Measurements from ENCODE around the gene TFPI. TPM values are rescaled to one million over a fixed set of nuclear protein-coding genes. Genes with fewer than 3 reads are reported as not detected.

The TFPI gene
- total and polyA plus RNA-seq, 2 donors (not counting 1 experiment from before 2014, with no cell fraction given): not detected

DNA sequence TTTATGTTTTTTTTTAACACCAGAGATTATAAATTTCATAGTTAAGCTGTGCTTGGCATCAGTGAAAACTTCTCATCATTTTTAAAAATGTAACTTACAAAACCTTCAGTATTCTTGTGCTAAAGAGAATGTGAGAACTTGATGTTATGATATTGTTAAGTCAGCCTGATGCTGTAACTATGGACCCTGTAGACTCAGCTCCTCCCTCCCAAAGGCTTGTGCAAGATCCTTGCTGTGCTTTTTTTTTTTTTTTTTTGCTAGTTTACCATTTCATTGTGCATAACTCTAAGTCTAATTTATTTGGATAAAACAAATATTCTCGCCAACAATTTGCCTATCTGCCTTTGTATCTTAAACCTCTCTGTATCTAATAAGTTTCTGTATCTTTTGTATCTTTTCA, 12.9 kb upstream of the TFPI start:
- Mint-ChIP-seq H3K27ac (no peak overlapping the region), H3K9me3 (ENCODE audit: insufficient read depth) (peaks cover 2% of the 10 kb centered on the region), H3K4me1 (no peaks in the 10 kb centered on the region), H3K4me3 (no peak overlapping the region), H3K27me3 (no peaks in the 10 kb centered on the region)
- Histone ChIP-seq H3K4me2 (replicated peaks; ENCODE audit: low read depth, low read length, poor library complexity, severe bottlenecking) (no peak overlapping the region), H3K9me3 (ENCODE audit: control extremely low read depth in 1 of 3, control insufficient read depth in 2 of 3, insufficient read depth in 1 of 3, low read length in 2 of 3) (no peaks in the 10 kb centered on the region), H2AFZ (ENCODE audit: insufficient read depth, low read depth, low read length, poor library complexity, severe bottlenecking) (no peak overlapping the region), H4K20me1 (ENCODE audit: control insufficient read depth, insufficient read depth, low read length, poor library complexity, severe bottlenecking) (no peaks in the 10 kb centered on the region), H3K4me3 (ENCODE audit: control extremely low read depth in 1 of 5, extremely low read depth in 1 of 5, insufficient read depth in 1 of 5, low read depth in 2 of 5, low read length in 4 of 5) (no peak overlapping the region), H3K27ac (ENCODE audit: low read length in 2 of 2) (no peak overlapping the region), H3K79me2 (ENCODE audit: control insufficient read depth, insufficient read depth, low read length) (no peaks in the 10 kb centered on the region), H3K9ac (ENCODE audit: low read length) (no peak overlapping the region), H3K4me1 (ENCODE audit: control insufficient read depth in 2 of 2, insufficient read depth in 2 of 2, low read length in 2 of 2) (no peaks in the 10 kb centered on the region), H3K27me3 (replicated peaks in 1 of 4; ENCODE audit: control extremely low read depth in 1 of 4, control insufficient read depth in 3 of 4, insufficient read depth in 4 of 4, low read length in 3 of 4) (no peaks in the 10 kb centered on the region), H3K36me3 (replicated peaks in 1 of 2; ENCODE audit: control extremely low read depth in 1 of 2, control insufficient read depth in 1 of 2, extremely low read depth in 1 of 2, insufficient read depth in 2 of 2, low read length in 1 of 2) (no peaks in the 10 kb centered on the region)
- ATAC-seq (ENCODE audit: low read depth) (no peak), DNase-seq (no peak)
- TF ChIP-seq EZH2 (IDR thresholded peaks at IDR 0.05; ENCODE audit: borderline replicate concordance, insufficient read depth, low read depth, low read length, poor library complexity, severe bottlenecking): no peak
- TF ChIP-seq, protein P1, sequence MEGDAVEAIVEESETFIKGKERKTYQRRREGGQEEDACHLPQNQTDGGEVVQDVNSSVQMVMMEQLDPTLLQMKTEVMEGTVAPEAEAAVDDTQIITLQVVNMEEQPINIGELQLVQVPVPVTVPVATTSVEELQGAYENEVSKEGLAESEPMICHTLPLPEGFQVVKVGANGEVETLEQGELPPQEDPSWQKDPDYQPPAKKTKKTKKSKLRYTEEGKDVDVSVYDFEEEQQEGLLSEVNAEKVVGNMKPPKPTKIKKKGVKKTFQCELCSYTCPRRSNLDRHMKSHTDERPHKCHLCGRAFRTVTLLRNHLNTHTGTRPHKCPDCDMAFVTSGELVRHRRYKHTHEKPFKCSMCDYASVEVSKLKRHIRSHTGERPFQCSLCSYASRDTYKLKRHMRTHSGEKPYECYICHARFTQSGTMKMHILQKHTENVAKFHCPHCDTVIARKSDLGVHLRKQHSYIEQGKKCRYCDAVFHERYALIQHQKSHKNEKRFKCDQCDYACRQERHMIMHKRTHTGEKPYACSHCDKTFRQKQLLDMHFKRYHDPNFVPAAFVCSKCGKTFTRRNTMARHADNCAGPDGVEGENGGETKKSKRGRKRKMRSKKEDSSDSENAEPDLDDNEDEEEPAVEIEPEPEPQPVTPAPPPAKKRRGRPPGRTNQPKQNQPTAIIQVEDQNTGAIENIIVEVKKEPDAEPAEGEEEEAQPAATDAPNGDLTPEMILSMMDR (IDR thresholded peaks at IDR 0.05): no peak
- intact Hi-C loops (cut with micrococcal nuclease): no loop called here
- POLR2A ChIA-PET: no interaction called here
- WGBS (ENCODE audit: insufficient coverage): no CpG with 5 or more reads among the region's 1 CpG
- CTCF ChIA-PET: no interaction called here

DNA sequence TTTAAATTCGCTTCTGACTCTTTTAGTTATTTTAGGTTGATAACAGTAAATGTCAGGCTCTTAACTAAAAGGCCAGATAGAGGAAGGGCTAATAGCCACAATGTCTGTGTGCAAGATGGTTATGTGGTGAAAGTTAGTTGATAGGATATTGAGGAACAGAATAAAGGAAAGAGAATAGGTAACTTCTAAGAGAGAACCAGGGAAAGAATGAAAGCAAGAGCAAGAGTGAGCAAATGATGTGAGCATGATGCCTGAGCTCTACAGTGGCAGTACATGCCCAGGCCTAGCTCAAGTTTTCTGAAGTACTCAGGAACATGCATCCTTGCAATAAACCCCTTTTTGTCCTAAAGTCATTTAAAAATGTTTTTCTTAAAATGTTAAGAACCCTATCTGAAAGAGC, 12.5 kb upstream of the TFPI start:
- H3K4me2 ChIP-seq (replicated peaks; ENCODE audit: low read depth, low read length, poor library complexity, severe bottlenecking): no peak overlapping the region
- POLR2A ChIA-PET: no interaction called here
- DNase-seq (no peak), ATAC-seq (ENCODE audit: low read depth) (no peak)
- no peaks in the 10 kb centered on the region for H3K9me3 ChIP-seq (ENCODE audit: control extremely low read depth in 1 of 3, control insufficient read depth in 2 of 3, insufficient read depth in 1 of 3, low read length in 2 of 3)
- no peaks in the 10 kb centered on the region for H3K36me3 ChIP-seq (replicated peaks in 1 of 2; ENCODE audit: control extremely low read depth in 1 of 2, control insufficient read depth in 1 of 2, extremely low read depth in 1 of 2, insufficient read depth in 2 of 2, low read length in 1 of 2)
- H3K79me2 ChIP-seq (ENCODE audit: control insufficient read depth, insufficient read depth, low read length): no peaks in the 10 kb centered on the region
- H3K4me3 Mint-ChIP-seq: no peak overlapping the region
- no peaks in the 10 kb centered on the region for H3K9me3 Mint-ChIP-seq (ENCODE audit: insufficient read depth)
- no peak for TF ChIP-seq EZH2 (IDR thresholded peaks at IDR 0.05; ENCODE audit: borderline replicate concordance, insufficient read depth, low read depth, low read length, poor library complexity, severe bottlenecking)
- TF ChIP-seq, protein P1 (IDR thresholded peaks at IDR 0.05): no peak
- no peak overlapping the region for H3K27ac ChIP-seq (ENCODE audit: low read length in 2 of 2)
- no peaks in the 10 kb centered on the region for H3K27me3 Mint-ChIP-seq
- H3K9ac ChIP-seq (ENCODE audit: low read length): no peak overlapping the region
- H3K27me3 ChIP-seq (replicated peaks in 1 of 4; ENCODE audit: control extremely low read depth in 1 of 4, control insufficient read depth in 3 of 4, insufficient read depth in 4 of 4, low read length in 3 of 4): no peaks in the 10 kb centered on the region
- H3K27ac Mint-ChIP-seq: no peak overlapping the region
- intact Hi-C loops (cut with micrococcal nuclease): no loop called here
- H2AFZ ChIP-seq (ENCODE audit: insufficient read depth, low read depth, low read length, poor library complexity, severe bottlenecking): no peak overlapping the region
- WGBS (ENCODE audit: insufficient coverage): no CpG with 5 or more reads among the region's 1 CpG
- CTCF ChIA-PET: no interaction called here
- no peaks in the 10 kb centered on the region for H3K4me1 ChIP-seq (ENCODE audit: control insufficient read depth in 2 of 2, insufficient read depth in 2 of 2, low read length in 2 of 2)
- H3K4me3 ChIP-seq (ENCODE audit: control extremely low read depth in 1 of 5, extremely low read depth in 1 of 5, insufficient read depth in 1 of 5, low read depth in 2 of 5, low read length in 4 of 5): no peak overlapping the region
- H4K20me1 ChIP-seq (ENCODE audit: control insufficient read depth, insufficient read depth, low read length, poor library complexity, severe bottlenecking): no peaks in the 10 kb centered on the region
- H3K4me1 Mint-ChIP-seq: no peaks in the 10 kb centered on the region
